GM19468 (cell line): ENCODE data around the gene NCK2.

ENCODE experiments used
- ATAC-seq: cut with Tn5 transposase; IDR thresholded peaks from one replicate; pipeline ENCODE4 v1.9.1; 2021; ENCODE audit warnings: mild to moderate bottlenecking, moderate library complexity, moderate number of reproducible peaks; ENCODE audit not compliant: unreplicated experiment; ENCODE audit errors: extremely low read depth

The NCK2 gene

GRCh38 chr2:105840933-105841332 lies 96.2 kb downstream of the NCK2 start:
- no peak for ATAC-seq

GRCh38 chr2:105841551-105841950 lies 96.8 kb downstream of the NCK2 start:
- no peak for ATAC-seq

- ATAC-seq, result no peak
Measured at GRCh38 chr2:105842555-105842954, 97.8 kb downstream of the NCK2 start.

GRCh38 chr2:105843476-105844374 lies 99.0 kb downstream of the NCK2 start:
- ATAC-seq, result no peak

- no peak for ATAC-seq
Measured at GRCh38 chr2:105845976-105846375, 101.3 kb downstream of the NCK2 start.

GRCh38 chr2:105847056-105847455 lies 102.3 kb downstream of the NCK2 start:
- ATAC-seq, result no peak

GRCh38 chr2:105848367-105848766 lies 103.7 kb downstream of the NCK2 start:
- ATAC-seq, result no peak

GRCh38 chr2:105849431-105850179 lies 104.9 kb downstream of the NCK2 start:
- ATAC-seq, result no peak

- no peak for ATAC-seq
Measured at GRCh38 chr2:105852066-105852465, 107.4 kb downstream of the NCK2 start.

GRCh38 chr2:105853354-105854088 lies 108.8 kb downstream of the NCK2 start:
- ATAC-seq, result no peak

- no peak for ATAC-seq
Measured at GRCh38 chr2:105854972-105855371, 110.3 kb downstream of the NCK2 start.

- no peak for ATAC-seq
Measured at GRCh38 chr2:105856581-105856980, 111.9 kb downstream of the NCK2 start.

- ATAC-seq, result no peak
Measured at GRCh38 chr2:105857076-105857740, 112.5 kb downstream of the NCK2 start.

- ATAC-seq, result no peak
Measured at GRCh38 chr2:105858868-105859693, 114.4 kb downstream of the NCK2 start.

GRCh38 chr2:105859694-105859951 lies 114.9 kb downstream of the NCK2 start:
- no peak for ATAC-seq

- ATAC-seq, result no peak
Measured at GRCh38 chr2:105860567-105860966, 115.9 kb downstream of the NCK2 start.

- ATAC-seq, result no peak
Measured at GRCh38 chr2:105861200-105861599, 116.5 kb downstream of the NCK2 start.

GRCh38 chr2:105862843-105863242 lies 118.1 kb downstream of the NCK2 start:
- ATAC-seq, result no peak

- no peak for ATAC-seq
Measured at GRCh38 chr2:105864262-105864661, 119.5 kb downstream of the NCK2 start.
